K562 (cell line): ENCODE results near the gene CNOT6L. TPM values are rescaled to one million over a fixed set of nuclear protein-coding genes. Genes with fewer than 3 reads are reported as not detected.

Experiments
- ATAC-seq: fragments of 200-7000 bp; cut with Tn5 transposase; 3 replicates; pipeline ENCODE4 v1.9.1; 2020; ENCODE audit warnings: moderate library complexity
- BruUV-seq: library from RNA; stranded (reverse); fragments of 400-500 nt; replicated peaks from 2 replicates; lab custom pipeline; 2021; lab: Mats Ljungman, UMichigan
- CTCF ChIA-PET: fragments of 300-600 bp; formaldehyde crosslinking; extraction: SDS; loops from one replicate; lab custom pipeline; 2021; ENCODE audit warnings: low intra/inter-chr PET ratio; lab: Yijun Ruan, JAX
- POLR2A ChIA-PET: fragments of 300-600, 350-650 bp; sonication (Branson Sonifier 250); formaldehyde crosslinking; extraction: SDS; loops from one replicate; lab custom pipeline; 2021; ENCODE audit warnings: antibody characterized with exemption, inconsistent platforms; lab: Yijun Ruan, JAX
- DNase-seq, 4 experiments: peaks; one replicate each; pipeline versions ENCODE4 v3.0.0 to v3.0.0-alpha.2; 2011 to 2018; ENCODE audit warnings: low spot score in 3 of 4, mixed read lengths in 3 of 4; ENCODE audit errors: extremely low read depth in 1 of 4
- FAIRE-seq: peaks from 2 replicates; lab custom pipeline; 2011; peaks lifted over from hg19 to GRCh38; lab: Jason Lieb, UNC
- H2AFZ ChIP-seq: 2 replicates; pipeline ENCODE4 v1.6.0; 2011; ENCODE audit warnings: low read depth, low read length, control low read depth, inconsistent platforms
- H3K27ac ChIP-seq: fragments of 200-600 bp; 3 replicates; pipeline ENCODE4 v1.8.0; 2011; ENCODE audit warnings: low read depth, mild to moderate bottlenecking, control low read depth, inconsistent platforms, low read length, moderate library complexity, mixed read lengths; ENCODE audit errors: extremely low read depth
- H3K27me3 ChIP-seq, 2 experiments: fragments of 300-600 bp in 1 of 2; 2 replicates in 1 of 2; 3 replicates in 1 of 2; pipeline versions ENCODE4 v1.6.0 to v1.8.0; 2011; ENCODE audit warnings: inconsistent platforms in 2 of 2, low read length in 2 of 2, mild to moderate bottlenecking in 1 of 2, mixed read lengths in 1 of 2, moderate library complexity in 1 of 2; ENCODE audit not compliant: control insufficient read depth in 2 of 2, insufficient read depth in 2 of 2
- H3K36me3 ChIP-seq: fragments of 300-600 bp; 3 replicates; pipeline ENCODE4 v1.8.0; 2011; ENCODE audit warnings: mild to moderate bottlenecking, low read length, inconsistent platforms; ENCODE audit not compliant: control insufficient read depth, insufficient read depth
- H3K4me1 ChIP-seq, 2 experiments: fragments of 200-600 bp in 1 of 2; replicated peaks in 1 of 2; 2 replicates in 1 of 2; 3 replicates in 1 of 2; pipeline versions ENCODE4 v1.5.1 to v1.8.0; 2011; ENCODE audit warnings: inconsistent platforms in 2 of 2, low read length in 2 of 2, mild to moderate bottlenecking in 1 of 2, mixed read lengths in 1 of 2, moderate library complexity in 1 of 2; ENCODE audit not compliant: control insufficient read depth in 2 of 2, insufficient read depth in 2 of 2
- H3K4me2 ChIP-seq: 2 replicates; pipeline ENCODE4 v1.6.1; 2011; ENCODE audit warnings: low read length, control low read depth, inconsistent platforms, mixed read lengths; ENCODE audit not compliant: insufficient read depth
- H3K4me3 ChIP-seq: fragments of 200-600 bp; sonication (generic), shearing (Covaris generic); 2 replicates; pipeline ENCODE4 v1.5.1; 2016; ENCODE audit warnings: control low read depth, inconsistent platforms
- H3K79me2 ChIP-seq: fragments of 200-600 bp; 3 replicates; pipeline ENCODE4 v1.8.0; 2011; ENCODE audit warnings: low read length, inconsistent platforms; ENCODE audit not compliant: control insufficient read depth, insufficient read depth
- H3K9ac ChIP-seq, 2 experiments: 2 replicates each; pipeline versions ENCODE4 v1.6.0 to v1.6.1; 2011; ENCODE audit warnings: low read depth in 2 of 2, low read length in 2 of 2, control low read depth in 1 of 2, inconsistent platforms in 1 of 2, mild to moderate bottlenecking in 1 of 2, mixed read lengths in 1 of 2; ENCODE audit not compliant: insufficient read depth in 1 of 2
- H3K9me1 ChIP-seq: one replicate; pipeline ENCODE4 v1.6.0; 2011; ENCODE audit warnings: inconsistent platforms, mild to moderate bottlenecking, low read length, moderate library complexity; ENCODE audit not compliant: control insufficient read depth, insufficient read depth
- H3K9me3 ChIP-seq: replicated peaks from 2 replicates; pipeline ENCODE4 v1.5.1; 2011; ENCODE audit warnings: low read depth, low read length, inconsistent platforms; ENCODE audit not compliant: control insufficient read depth, insufficient read depth
- H4K20me1 ChIP-seq: replicated peaks from 2 replicates; pipeline ENCODE4 v1.6.1; 2011; ENCODE audit warnings: low read length, inconsistent platforms, mixed read lengths; ENCODE audit not compliant: control insufficient read depth, insufficient read depth
- ADNP ChIP-seq: fragments of 200-800 bp; sonication (Bioruptor generic); IDR thresholded peaks from 2 replicates; pipeline ENCODE4 v1.6.1; 2016; ENCODE audit warnings: missing genetic modification characterization, missing compliant biosample characterization
- ARID1B ChIP-seq: fragments of 450-650 bp; IDR thresholded peaks from 2 replicates; pipeline ENCODE4 v1.6.1; 2016; ENCODE audit warnings: antibody characterized with exemption, mild to moderate bottlenecking, inconsistent platforms
- MAFF ChIP-seq: IDR thresholded peaks from 2 replicates; pipeline ENCODE4 v1.6.1; 2012; ENCODE audit warnings: low read length, improper control_type of control experiment
- PHF21A ChIP-seq: fragments of 450-650 bp; IDR thresholded peaks from 2 replicates; pipeline ENCODE4 v1.6.1; 2017; ENCODE audit warnings: low read depth, borderline replicate concordance
- POLR2H ChIP-seq: IDR thresholded peaks from 2 replicates; pipeline ENCODE4 v1.6.1; 2016; ENCODE audit warnings: missing genetic modification characterization, low read depth, mild to moderate bottlenecking, control low read depth, missing compliant biosample characterization, moderate library complexity
- ZNF584 ChIP-seq: fragments of 200-800 bp; sonication (Bioruptor generic); IDR thresholded peaks from 2 replicates; pipeline ENCODE4 v1.6.1; 2016; ENCODE audit warnings: low read depth, mild to moderate bottlenecking, missing genetic modification characterization, missing compliant biosample characterization
- WGBS: fragments of 100-300 bp; shearing (Covaris generic); methylation state at CpG from one replicate; pipeline ENCODE4 v1.1.6; 2016; ENCODE audit warnings: low coverage, mixed read lengths; ENCODE audit not compliant: insufficient coverage; ENCODE audit errors: missing lambda C conversion rate; 5-methylcytosine and 5-hydroxymethylcytosine counted together
- in situ Hi-C: fragments of 300-500 bp; cut with MboI; formaldehyde crosslinking; loops from 4 replicates; pipeline ENCODE4 v1.15.0; 2018; ENCODE audit warnings: inconsistent platforms, mixed read lengths
- intact Hi-C: fragments of 100-400 bp; cut with micrococcal nuclease; formaldehyde crosslinking; loops from 2 replicates; pipeline ENCODE4 v1.14.2; 2022
- polyA plus RNA-seq, 8 experiments: library from polyadenylated mRNA; depleted of rRNA in 4 of 8; stranded (reverse) in 5 of 8; unstranded in 3 of 8; fragments of >200 nt; fragmentation: Nextera tagmentation in 2 of 8; fragmentation: Illumina TruSeq in 1 of 8; extraction: Ambion mirVana in 2 of 8; extraction: Trizol in 1 of 8; gene quantifications; 2 replicates each; pipeline versions ENCODE4 v1.2.1 to v1.2.3, GENCODE V29; 2011 to 2014; ENCODE audit warnings: inconsistent platforms in 1 of 8, missing spikeins in 1 of 8
- total RNA-seq, 7 experiments: library from RNA; depleted of rRNA in 6 of 7; stranded (reverse); fragments of >200 nt in 6 of 7; fragmentation: Illumina TruSeq in 2 of 7; extraction: Trizol in 2 of 7; gene quantifications; 2 replicates each; pipeline versions ENCODE4 v1.2.1 to v1.2.3, GENCODE V29; 2011 to 2021; ENCODE audit warnings: low replicate concordance in 1 of 7
- TF ChIP-seq, protein P1 (sequence below): sonication (generic); formaldehyde crosslinking; IDR thresholded peaks from 2 replicates; pipeline ENCODE4 v1.8.0; 2022; ENCODE audit warnings: mild to moderate bottlenecking, missing genetic modification reagents

CNOT6L gene
- total and polyA plus RNA-seq, 9 of the 15 experiments (the other 6 are each of a cell fraction or from before 2014, with no cell fraction given), result 3.7 to 27.9 (median 6.5) TPM

DNA sequence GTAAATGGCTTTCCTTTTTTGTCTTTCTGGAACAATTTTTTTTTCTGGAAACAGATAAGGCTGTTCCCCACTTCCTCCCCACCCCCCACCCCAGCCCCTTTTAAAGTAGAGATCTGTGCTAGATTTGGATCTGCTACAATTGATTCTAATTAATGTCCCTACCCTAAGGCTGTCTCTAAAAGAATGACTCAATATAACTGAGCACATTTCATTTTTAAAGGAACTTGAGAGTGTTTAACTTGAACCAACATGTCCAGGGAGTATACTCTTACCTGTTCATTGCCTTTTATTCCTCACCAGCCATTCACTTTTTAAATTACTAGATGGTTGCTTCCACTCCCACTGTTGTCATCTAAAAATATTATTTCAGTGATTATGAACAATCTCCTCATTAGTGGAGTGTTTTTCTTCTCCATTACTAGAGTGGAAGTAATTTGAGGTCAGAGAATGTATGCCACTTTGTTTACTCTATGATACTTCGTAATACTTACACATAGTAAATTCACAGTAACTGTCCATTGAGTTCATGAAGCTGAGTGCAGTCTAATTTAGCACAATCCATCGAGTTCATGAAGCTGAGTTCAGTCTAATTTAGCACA, 14.1 kb upstream of the CNOT6L start:
- TF ChIP-seq POLR2H (tag), result no peak
- TF ChIP-seq, protein P1, sequence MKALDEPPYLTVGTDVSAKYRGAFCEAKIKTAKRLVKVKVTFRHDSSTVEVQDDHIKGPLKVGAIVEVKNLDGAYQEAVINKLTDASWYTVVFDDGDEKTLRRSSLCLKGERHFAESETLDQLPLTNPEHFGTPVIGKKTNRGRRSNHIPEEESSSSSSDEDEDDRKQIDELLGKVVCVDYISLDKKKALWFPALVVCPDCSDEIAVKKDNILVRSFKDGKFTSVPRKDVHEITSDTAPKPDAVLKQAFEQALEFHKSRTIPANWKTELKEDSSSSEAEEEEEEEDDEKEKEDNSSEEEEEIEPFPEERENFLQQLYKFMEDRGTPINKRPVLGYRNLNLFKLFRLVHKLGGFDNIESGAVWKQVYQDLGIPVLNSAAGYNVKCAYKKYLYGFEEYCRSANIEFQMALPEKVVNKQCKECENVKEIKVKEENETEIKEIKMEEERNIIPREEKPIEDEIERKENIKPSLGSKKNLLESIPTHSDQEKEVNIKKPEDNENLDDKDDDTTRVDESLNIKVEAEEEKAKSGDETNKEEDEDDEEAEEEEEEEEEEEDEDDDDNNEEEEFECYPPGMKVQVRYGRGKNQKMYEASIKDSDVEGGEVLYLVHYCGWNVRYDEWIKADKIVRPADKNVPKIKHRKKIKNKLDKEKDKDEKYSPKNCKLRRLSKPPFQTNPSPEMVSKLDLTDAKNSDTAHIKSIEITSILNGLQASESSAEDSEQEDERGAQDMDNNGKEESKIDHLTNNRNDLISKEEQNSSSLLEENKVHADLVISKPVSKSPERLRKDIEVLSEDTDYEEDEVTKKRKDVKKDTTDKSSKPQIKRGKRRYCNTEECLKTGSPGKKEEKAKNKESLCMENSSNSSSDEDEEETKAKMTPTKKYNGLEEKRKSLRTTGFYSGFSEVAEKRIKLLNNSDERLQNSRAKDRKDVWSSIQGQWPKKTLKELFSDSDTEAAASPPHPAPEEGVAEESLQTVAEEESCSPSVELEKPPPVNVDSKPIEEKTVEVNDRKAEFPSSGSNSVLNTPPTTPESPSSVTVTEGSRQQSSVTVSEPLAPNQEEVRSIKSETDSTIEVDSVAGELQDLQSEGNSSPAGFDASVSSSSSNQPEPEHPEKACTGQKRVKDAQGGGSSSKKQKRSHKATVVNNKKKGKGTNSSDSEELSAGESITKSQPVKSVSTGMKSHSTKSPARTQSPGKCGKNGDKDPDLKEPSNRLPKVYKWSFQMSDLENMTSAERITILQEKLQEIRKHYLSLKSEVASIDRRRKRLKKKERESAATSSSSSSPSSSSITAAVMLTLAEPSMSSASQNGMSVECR, result no peak
- TF ChIP-seq PHF21A, result no peak
- no peak for TF ChIP-seq ADNP
- TF ChIP-seq ARID1B, result no peak
- TF ChIP-seq ZNF584 (CRISPR knock-in tag), result no peak
- TF ChIP-seq MAFF, result no peak
- CTCF ChIA-PET, result no interaction called here
- ATAC-seq (no peak), DNase-seq (no peak), FAIRE-seq (no peak)
- Histone ChIP-seq H3K79me2 (no peaks in the 10 kb centered on the region), H3K27ac (no peak overlapping the region), H3K9me1 (no peaks in the 10 kb centered on the region), H3K4me2 (no peak overlapping the region), H3K9me3 (no peaks in the 10 kb centered on the region), H3K4me1 (no peaks in the 10 kb centered on the region; a peak in 1 of 5 replicates), H3K27me3 (no peaks in the 10 kb centered on the region), H3K4me3 (no peak overlapping the region), H3K36me3 (no peaks in the 10 kb centered on the region), H2AFZ (peak overlapping the region; percentile 14; the same call in 1 of the 2 replicates), H3K9ac (no peak overlapping the region), H4K20me1 (no peaks in the 10 kb centered on the region)
- WGBS, result 25% methylated on average over 2 of the region's 2 CpGs
- BruUV-seq, result no TSS peak
- in situ Hi-C loops, result no loop called here
- intact Hi-C loops, result no loop called here
- POLR2A ChIA-PET, result interaction anchor here (0.5 kb wide), 1 partner anchor 109 kb away, joined by 3 read pairs; no protein-coding TSS in a partner anchor
